HAP-1 (cell line): Measurements from ENCODE around the gene HOXD4.

ENCODE experiments used
- DNase-seq, 2 experiments: peaks; one replicate each; pipeline ENCODE4 v3.0.0-alpha.2; 2016 to 2020; ENCODE audit warnings: low spot score in 2 of 2
- H3K27me3 ChIP-seq: fragments of 250-450 bp; sonication (Bioruptor Pico); 2 replicates; pipeline ENCODE4 v1.5.1; 2020; ENCODE audit warnings: low read depth, mild to moderate bottlenecking, moderate library complexity
- H3K36me3 ChIP-seq: fragments of 250-450 bp; sonication (Bioruptor Pico); replicated peaks from 2 replicates; pipeline ENCODE4 v1.5.1; 2020; ENCODE audit warnings: mild to moderate bottlenecking
- H3K4me1 ChIP-seq: fragments of 250-450 bp; sonication (Bioruptor Pico); 2 replicates; pipeline ENCODE4 v1.5.1; 2020; ENCODE audit warnings: mild to moderate bottlenecking
- H3K4me3 ChIP-seq: fragments of 250-450 bp; sonication (Bioruptor Pico); 2 replicates; pipeline ENCODE4 v1.5.1; 2020; ENCODE audit warnings: mild to moderate bottlenecking, moderate library complexity
- H3K9me3 ChIP-seq: fragments of 250-450 bp; sonication (Bioruptor Pico); 2 replicates; pipeline ENCODE4 v1.5.1; 2020; ENCODE audit warnings: mild to moderate bottlenecking, moderate library complexity
- in situ Hi-C: fragments of 300-500 bp; cut with MboI; formaldehyde crosslinking; loops from 3 replicates; pipeline ENCODE4 v1.14.3; 2020; ENCODE audit warnings: low sequenced_read_pairs, inconsistent platforms, mixed read lengths

Gene HOXD4

DNA sequence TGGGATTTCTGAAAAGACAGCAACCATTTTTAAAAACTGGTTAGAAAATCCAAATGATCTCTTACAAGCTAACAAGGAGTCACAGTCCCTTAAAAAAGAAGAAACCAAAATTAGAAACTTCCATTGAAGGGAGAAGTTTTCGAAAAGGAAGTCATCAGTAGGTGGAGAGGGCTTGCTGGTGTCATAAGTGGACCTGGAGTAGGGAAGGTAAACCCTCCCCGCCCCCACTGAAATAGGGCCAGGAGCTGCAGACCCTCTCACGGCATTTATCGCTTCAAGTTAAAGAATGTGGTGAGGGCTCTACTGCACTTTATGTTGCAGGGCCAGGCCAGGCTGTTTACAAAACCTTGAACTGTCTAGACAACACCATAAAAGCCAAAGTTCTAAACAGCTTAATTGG, 41.4 kb upstream of the HOXD4 start:
- no peak overlapping the region for H3K4me3 ChIP-seq
- no peaks in the 10 kb centered on the region for H3K36me3 ChIP-seq
- no peaks in the 10 kb centered on the region for H3K9me3 ChIP-seq
- in situ Hi-C loops: no loop called here
- H3K27me3 ChIP-seq: 0 out of 2 replicates have a peak, but pooled peaks cover 2% of the 10 kb centered on the region
- H3K4me1 ChIP-seq: no peaks in the 10 kb centered on the region
- DNase-seq: no peak

DNA sequence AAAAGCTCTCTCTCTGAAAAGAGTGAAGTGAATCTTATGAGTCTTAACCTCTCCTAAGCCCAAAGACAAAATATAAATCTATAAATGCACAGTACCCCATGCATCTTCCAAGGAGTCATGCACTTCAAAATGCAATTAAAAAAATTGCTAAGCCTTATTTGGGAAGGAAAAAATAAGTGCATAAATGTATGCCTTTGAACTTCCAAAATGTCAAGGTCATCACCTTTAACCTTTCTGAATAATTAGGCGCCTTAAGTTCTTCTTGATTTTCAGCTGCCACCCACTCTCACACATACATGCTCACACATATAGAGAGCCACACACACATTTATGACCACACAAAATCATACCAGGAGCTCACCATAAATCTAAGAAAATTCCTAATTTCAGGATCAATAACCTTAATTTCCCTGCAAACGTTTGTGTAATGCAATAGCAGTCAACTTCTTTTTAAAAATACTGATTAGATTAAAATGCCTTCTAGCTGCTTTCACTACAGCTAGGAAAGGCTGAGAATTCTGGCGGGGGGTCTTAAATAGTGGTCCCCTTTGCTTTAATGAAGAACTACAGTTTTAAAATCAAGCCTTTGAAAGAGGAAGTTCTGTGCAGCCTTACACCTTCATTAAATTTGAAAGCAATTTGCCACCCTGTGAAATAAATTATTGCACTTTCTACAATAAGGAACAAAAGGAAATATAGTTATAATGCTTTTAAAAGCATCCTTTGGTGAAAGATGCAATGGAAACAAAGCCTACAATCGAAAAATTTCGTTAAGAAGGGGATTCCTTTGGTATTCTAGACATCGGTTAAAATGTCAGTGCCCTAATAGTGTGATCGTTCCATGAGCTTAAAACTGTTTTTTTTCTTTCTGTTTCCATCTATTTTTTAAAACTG, 40.7 kb upstream of the HOXD4 start:
- H3K27me3 ChIP-seq: 0 out of 2 replicates have a peak, but pooled peaks cover 2% of the 10 kb centered on the region
- in situ Hi-C loops: no loop called here

DNA sequence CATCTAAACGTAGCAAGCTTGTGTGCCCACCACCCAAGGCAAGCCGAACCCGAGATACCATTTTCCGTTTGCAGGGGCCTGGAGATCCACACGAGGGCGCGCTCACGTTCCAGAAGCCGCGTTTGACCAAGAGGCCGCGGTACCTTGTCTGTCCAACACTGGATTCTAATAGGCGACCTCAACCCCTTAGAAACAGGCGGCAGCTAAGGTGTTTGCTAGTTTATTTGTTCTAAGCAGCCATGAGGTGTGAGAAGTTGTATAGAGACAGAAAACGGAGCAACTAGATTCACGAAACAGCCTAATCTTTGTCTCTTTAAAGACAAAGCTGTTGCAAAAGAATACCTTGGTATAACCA, 40.1 kb upstream of the HOXD4 start:
- in situ Hi-C loops: no loop called here
- no peaks in the 10 kb centered on the region for H3K9me3 ChIP-seq
- no peaks in the 10 kb centered on the region for H3K4me1 ChIP-seq
- no peak overlapping the region for H3K4me3 ChIP-seq
- 0 out of 2 replicates have a peak, but pooled peaks cover 2% of the 10 kb centered on the region for H3K27me3 ChIP-seq
- DNase-seq: peak in 1 of 2 experiments; percentile 81
- no peaks in the 10 kb centered on the region for H3K36me3 ChIP-seq

More for the DNA sequence above, 40.7 kb upstream of the HOXD4 start:
- no peak for DNase-seq
- H3K36me3 ChIP-seq: no peaks in the 10 kb centered on the region
- H3K9me3 ChIP-seq: no peaks in the 10 kb centered on the region
- no peaks in the 10 kb centered on the region for H3K4me1 ChIP-seq
- no peak overlapping the region for H3K4me3 ChIP-seq

DNA sequence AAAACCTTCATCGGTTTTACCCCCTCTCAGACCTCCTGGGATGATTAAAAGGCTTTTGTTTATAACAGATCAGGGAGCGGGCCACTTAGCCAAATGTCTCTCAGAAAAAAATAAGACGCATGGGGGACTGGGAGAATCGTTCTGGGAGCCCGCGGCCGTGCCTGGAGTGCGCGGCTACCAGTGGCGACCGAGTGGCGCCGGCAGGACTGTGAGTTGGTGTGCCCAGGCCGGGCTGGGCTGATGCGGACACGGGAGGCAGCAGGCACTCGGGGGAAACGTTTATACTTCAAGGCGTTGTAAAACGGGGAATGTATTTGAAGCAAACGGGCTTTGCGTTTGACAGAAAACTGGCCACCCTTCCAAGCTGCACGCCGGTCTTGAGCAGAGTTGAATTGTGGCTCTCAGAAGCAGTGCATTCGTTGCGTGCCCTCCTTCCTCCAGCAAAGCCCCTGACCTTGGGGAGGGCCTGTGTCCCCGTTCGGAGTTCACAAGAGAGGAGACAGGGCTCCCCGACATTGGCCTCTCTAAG, 39.4 kb upstream of the HOXD4 start:
- no peak for DNase-seq
- H3K9me3 ChIP-seq: no peaks in the 10 kb centered on the region
- no peak overlapping the region for H3K4me3 ChIP-seq
- 0 out of 2 replicates have a peak, but pooled peaks cover 2% of the 10 kb centered on the region for H3K27me3 ChIP-seq
- no peaks in the 10 kb centered on the region for H3K4me1 ChIP-seq
- in situ Hi-C loops: no loop called here
- H3K36me3 ChIP-seq: no peaks in the 10 kb centered on the region

DNA sequence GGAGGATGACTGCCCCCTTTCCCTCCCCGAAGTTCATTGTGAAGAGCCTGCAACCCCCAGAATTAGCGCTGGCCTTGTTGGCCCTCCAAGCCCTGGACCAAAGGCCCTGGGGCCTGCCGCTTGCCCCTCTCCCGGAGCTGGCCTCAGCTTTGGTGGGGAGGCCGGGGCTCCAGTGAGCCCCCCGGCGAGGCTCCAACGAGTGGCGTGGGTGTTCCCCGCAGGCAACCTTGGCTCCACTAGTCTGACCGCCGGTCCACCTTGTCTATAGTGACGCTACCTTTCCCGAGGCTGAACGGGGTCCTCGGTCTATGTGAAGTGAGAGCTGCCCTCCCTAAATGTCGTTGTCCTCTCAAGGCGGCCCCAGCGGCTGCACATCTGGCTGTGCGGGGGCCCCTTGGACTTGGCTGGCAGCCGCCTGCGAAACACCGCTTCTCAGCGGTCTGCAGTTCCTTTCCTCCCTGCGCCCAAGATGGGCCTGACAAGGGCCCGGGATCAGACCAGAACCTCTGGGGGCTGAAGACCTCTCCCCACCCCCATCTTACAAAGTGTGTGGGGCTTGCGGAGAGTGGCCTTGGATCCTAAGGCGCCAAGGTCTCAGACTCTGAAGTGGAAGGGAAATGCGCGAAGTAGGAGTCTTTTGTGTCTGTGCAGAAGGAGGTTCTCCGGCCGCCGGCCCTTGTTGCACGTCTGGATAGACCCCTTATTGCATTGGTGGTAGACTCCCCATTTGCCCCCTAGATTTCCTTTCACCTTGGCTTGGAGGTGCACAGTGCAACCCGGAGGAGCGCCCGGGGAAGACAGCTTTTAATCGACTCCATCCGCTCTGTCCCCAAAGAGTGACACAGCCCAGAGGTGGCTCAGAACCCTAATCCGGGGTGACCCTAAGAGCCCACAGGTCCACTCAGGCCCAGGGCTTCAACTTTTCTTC, 38.7 kb upstream of the HOXD4 start:
- no peaks in the 10 kb centered on the region for H3K9me3 ChIP-seq
- in situ Hi-C loops: no loop called here
- no peaks in the 10 kb centered on the region for H3K36me3 ChIP-seq
- no peaks in the 10 kb centered on the region for H3K27me3 ChIP-seq
- DNase-seq: no peak
- H3K4me1 ChIP-seq: no peaks in the 10 kb centered on the region
- H3K4me3 ChIP-seq: no peak overlapping the region

DNA sequence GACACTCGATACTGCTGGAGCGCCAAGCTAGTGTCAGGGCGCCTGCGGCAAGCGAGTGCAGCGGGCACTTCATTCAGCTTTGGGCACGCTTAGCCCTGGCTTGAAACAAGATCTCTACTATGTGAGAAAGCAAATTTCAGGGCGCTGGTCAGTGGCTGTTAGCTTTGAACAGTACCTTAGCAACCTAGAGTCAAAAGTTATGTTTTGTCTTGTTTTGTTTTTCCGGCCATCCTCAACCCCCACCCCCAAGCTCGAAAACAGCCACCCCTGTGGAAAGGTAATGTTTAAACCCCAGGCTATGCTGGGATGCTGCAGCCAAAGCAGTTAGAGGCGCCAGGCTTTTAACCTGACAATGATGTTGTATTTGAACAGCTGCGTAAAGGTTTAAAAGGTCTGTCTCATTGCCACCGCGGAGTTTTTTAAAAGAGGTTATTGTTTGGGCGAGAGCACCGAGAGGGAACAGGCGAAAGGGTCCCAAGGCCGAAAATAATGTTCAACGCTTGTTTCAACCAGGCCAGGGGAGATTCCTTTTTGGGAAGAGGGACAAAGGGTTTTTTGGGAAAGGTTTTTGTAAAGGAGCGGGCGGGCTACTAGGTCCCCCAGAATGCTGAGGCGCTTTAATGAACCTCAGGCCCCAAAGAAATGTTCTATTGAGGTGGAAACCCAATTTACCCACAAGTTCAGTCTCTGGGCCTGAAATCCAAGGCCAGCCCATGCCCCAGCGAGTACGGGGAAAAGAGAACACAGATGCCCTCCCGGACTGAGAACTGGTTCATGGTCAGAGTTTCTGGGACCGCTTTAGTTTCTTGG, 37.0 kb upstream of the HOXD4 start:
- Histone ChIP-seq H3K27me3 (no peaks in the 10 kb centered on the region), H3K9me3 (no peaks in the 10 kb centered on the region), H3K4me1 (no peaks in the 10 kb centered on the region), H3K4me3 (no peak overlapping the region), H3K36me3 (no peaks in the 10 kb centered on the region)
- no peak for DNase-seq
- in situ Hi-C loops: no loop called here

DNA sequence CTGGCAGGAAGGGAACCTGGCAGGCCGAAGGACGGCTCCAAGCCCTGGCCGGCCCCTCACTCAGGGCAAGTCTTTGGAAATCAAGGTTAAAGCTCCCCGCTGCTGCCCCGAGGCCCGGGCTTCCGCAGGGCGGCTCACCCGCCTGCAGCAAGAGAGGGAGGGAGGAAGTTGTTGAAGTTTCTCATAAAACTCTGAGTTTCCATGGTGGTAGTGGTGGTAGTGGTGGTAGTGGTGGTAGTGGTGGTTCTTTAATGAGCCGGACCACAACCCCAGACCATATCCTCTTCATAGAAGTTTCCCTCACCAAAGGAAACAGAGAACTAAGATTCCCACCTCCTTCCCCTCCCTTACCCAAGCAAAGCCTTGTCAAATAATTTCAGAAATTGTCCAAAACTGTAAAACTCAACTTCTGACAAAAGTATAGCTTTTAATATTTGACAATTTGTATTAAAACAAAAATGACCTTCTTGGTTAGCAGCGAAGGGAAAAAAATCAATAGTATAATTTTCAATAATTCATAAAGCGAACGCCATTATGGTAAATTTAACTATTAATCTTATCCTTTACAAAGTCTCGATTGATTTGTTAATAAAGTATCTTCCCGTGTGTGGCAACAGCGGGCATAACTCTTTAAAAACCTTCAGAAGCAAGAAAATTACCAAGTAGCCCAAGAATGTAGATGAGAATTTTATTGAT, 36.3 kb upstream of the HOXD4 start:
- Histone ChIP-seq H3K9me3 (no peaks in the 10 kb centered on the region), H3K4me3 (no peak overlapping the region), H3K27me3 (no peaks in the 10 kb centered on the region), H3K36me3 (no peaks in the 10 kb centered on the region), H3K4me1 (no peaks in the 10 kb centered on the region)
- in situ Hi-C loops: no loop called here
- DNase-seq: no peak

DNA sequence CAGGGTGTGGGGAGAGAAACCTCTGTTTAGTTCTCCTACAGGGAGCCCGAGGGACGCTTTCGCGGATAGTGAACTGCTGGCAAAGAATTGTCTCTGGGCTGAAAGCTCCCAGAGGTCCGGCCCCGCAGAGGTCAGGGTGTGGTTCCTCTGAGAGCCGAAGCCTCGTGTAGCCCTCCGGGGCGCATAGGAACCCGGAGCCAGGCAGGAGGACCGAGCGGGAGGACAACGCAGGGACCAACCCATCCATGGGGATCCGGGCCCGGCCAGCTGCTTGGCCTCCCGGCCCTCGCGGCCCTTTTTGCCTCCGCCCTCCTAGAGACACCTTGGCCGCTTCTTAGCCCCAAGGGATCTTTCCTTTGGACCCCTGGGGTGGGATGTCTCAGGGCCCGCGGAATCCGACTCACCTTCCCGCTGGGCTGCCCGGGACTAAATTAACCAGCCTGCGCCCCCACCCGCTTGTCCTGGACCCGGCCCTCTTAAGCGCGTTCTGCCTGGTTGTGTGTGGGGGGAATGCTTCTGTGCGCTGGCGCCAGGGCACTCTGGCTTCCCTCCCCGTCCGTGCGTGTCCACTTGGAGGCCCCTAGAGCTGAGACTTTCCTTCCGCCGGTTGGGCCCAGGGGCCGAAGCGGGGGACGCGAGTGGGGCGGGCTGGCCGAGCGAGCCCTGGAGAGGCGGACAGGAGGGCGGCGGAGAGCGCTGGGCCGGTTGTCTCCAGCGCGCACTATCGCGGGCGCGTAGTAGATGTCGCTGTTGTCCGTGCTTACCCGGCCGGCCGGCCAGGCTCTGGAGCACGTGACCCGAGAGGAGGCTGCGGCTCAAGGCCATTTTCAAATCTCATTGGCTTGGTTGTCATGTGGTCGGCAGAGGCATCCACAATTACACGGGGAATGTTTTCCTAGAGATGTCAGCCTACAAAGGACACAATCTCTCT, 35.2 kb upstream of the HOXD4 start, which contains the start of gene HOXD10:
TSS of gene HOXD10 (plus strand) at position 896 of the 931 bp plus-strand sequence. CDS start 56 bp downstream, outside the sequence.
- Histone ChIP-seq H3K27me3 (no peaks in the 10 kb centered on the region), H3K9me3 (no peaks in the 10 kb centered on the region), H3K36me3 (no peaks in the 10 kb centered on the region), H3K4me1 (no peaks in the 10 kb centered on the region), H3K4me3 (no peak within 1 kb of the TSS)
- DNase-seq: no peak
- in situ Hi-C loops: no loop called here

DNA sequence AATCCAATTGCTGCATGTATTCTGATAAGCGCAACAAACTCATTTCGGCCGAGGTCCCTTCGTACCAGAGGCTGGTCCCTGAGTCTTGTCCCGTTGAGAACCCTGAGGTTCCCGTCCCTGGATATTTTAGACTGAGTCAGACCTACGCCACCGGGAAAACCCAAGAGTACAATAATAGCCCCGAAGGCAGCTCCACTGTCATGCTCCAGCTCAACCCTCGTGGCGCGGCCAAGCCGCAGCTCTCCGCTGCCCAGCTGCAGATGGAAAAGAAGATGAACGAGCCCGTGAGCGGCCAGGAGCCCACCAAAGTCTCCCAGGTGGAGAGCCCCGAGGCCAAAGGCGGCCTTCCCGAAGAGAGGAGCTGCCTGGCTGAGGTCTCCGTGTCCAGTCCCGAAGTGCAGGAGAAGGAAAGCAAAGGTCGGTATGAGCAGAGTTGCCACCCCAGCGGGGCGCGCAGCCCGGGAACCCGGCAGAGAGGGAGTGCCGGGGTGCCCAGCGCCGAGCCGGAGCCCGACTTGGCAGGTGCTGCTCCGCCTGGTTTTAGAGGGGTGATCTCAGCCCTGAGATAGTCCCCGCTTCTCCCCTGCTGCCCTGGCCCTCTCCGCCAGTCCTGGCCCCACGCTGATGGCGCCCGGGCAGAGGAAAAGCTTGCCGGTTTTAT, 34.1 kb upstream of the HOXD4 start:
- no peak for DNase-seq
- in situ Hi-C loops: no loop called here
- Histone ChIP-seq H3K27me3 (no peaks in the 10 kb centered on the region), H3K4me3 (no peak overlapping the region), H3K36me3 (no peaks in the 10 kb centered on the region), H3K9me3 (no peaks in the 10 kb centered on the region), H3K4me1 (no peaks in the 10 kb centered on the region)

DNA sequence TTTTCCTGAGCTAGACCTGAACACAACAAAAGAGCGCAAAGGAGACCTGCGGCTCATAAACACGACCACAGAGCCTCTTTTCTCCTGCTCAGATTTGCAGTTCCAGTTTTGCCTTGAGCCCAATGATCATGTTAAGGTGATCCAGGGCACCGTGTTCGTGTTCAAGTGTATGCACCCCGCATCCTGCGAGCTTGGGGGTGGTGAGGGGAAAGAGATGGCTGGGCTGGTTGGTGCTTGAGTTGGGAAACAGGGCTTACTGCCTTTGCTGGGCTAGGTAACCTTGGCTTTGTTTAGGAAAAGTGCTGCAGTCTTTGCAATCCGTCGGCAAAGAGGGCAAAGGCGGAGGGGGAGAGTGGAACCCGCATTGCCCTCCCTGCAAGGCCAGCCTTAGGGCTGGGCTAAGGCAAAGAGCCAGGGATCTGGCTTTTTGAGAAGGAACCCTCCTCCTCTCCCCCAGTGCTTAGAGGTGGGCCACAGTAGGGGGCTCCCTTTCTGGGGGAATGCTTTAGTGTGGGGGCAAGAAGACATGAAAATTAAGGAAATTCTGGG, 33.5 kb upstream of the HOXD4 start:
- DNase-seq: no peak
- in situ Hi-C loops: no loop called here
- no peaks in the 10 kb centered on the region for H3K9me3 ChIP-seq
- no peaks in the 10 kb centered on the region for H3K36me3 ChIP-seq
- no peak overlapping the region for H3K4me3 ChIP-seq
- no peaks in the 10 kb centered on the region for H3K27me3 ChIP-seq
- H3K4me1 ChIP-seq: no peaks in the 10 kb centered on the region

DNA sequence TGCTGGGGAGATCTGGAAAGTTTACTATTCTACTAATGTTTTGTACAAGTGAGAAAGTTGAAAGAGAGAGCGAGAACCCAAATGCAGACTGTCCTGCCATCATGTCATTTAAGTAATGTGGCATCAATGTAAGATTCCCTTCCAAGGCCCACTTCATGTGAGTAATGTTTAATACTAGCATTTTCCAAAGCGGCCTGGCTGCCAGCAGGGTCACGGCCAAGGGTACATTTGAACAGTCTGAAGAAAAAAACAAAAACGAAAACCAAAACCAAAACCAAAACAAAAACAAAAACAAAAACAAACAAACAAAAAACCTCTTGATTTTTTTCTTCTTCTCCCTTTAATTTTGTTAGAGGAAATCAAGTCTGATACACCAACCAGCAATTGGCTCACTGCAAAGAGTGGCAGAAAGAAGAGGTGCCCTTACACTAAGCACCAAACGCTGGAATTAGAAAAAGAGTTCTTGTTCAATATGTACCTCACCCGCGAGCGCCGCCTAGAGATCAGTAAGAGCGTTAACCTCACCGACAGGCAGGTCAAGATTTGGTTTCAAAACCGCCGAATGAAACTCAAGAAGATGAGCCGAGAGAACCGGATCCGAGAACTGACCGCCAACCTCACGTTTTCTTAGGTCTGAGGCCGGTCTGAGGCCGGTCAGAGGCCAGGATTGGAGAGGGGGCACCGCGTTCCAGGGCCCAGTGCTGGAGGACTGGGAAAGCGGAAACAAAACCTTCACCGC, 32.6 kb upstream of the HOXD4 start:
- Histone ChIP-seq H3K36me3 (no peaks in the 10 kb centered on the region), H3K9me3 (no peaks in the 10 kb centered on the region), H3K4me3 (peak overlapping the region; percentile 13; the same call in 1 of the 2 replicates), H3K4me1 (no peaks in the 10 kb centered on the region), H3K27me3 (peaks cover 6% of the 10 kb centered on the region; the same call in 1 of the 2 replicates)
- in situ Hi-C loops: no loop called here
- peak in 1 of 2 experiments; percentile 75 for DNase-seq
